Hepatocyte (in vitro differentiated cells): Measurements from ENCODE around the gene ZBTB1. TPM values are rescaled to one million over a fixed set of nuclear protein-coding genes. Genes with fewer than 3 reads are reported as not detected.

Experiments
- DNase-seq: peaks from one replicate; pipeline ENCODE4 v3.0.0-alpha.2; 2016; ENCODE audit warnings: low spot score
- H2AFZ ChIP-seq: fragments of 200-600 bp; sonication (generic); 2 replicates; pipeline ENCODE4 v1.6.0; 2016; ENCODE audit warnings: antibody characterized with exemption, mild to moderate bottlenecking
- H3K27ac ChIP-seq: fragments of 200-600 bp; sonication (generic); 2 replicates; pipeline ENCODE4 v1.5.1; 2016; ENCODE audit warnings: mild to moderate bottlenecking
- H3K27me3 ChIP-seq: fragments of 200-600 bp; sonication (generic); 2 replicates; pipeline ENCODE4 v1.6.1; 2016
- H3K36me3 ChIP-seq: fragments of 200-600 bp; sonication (generic); replicated peaks from 2 replicates; pipeline ENCODE4 v1.5.1; 2016; ENCODE audit warnings: low read depth; ENCODE audit not compliant: insufficient read depth
- H3K4me1 ChIP-seq: fragments of 200-600 bp; sonication (generic); 2 replicates; pipeline ENCODE4 v1.5.1; 2016; ENCODE audit warnings: mild to moderate bottlenecking, moderate library complexity; ENCODE audit not compliant: insufficient read depth
- H3K4me2 ChIP-seq: fragments of 200-600 bp; sonication (generic); 2 replicates; pipeline ENCODE4 v1.6.0; 2016
- H3K4me3 ChIP-seq: fragments of 200-600 bp; sonication (generic); 2 replicates; pipeline ENCODE4 v1.5.1; 2016; ENCODE audit warnings: mild to moderate bottlenecking
- H3K79me2 ChIP-seq: fragments of 200-600 bp; sonication (generic); 2 replicates; pipeline ENCODE4 v1.6.0; 2017; ENCODE audit warnings: mild to moderate bottlenecking
- H3K9me2 ChIP-seq: fragments of 200-600 bp; sonication (generic); replicated peaks from 2 replicates; pipeline ENCODE4 v1.6.0; 2017; ENCODE audit warnings: mild to moderate bottlenecking; ENCODE audit not compliant: insufficient read depth
- H3K9me3 ChIP-seq: fragments of 200-600 bp; sonication (generic); 2 replicates; pipeline ENCODE4 v1.5.1; 2016; ENCODE audit warnings: low read depth, mild to moderate bottlenecking
- H4K20me1 ChIP-seq: fragments of 200-600 bp; sonication (generic); 2 replicates; pipeline ENCODE4 v1.6.0; 2016; ENCODE audit warnings: mild to moderate bottlenecking; ENCODE audit not compliant: insufficient read depth, poor library complexity, severe bottlenecking
- EZH2 ChIP-seq: fragments of 200-600 bp; sonication (generic); IDR thresholded peaks from 2 replicates; pipeline ENCODE4 v1.6.1; 2016; ENCODE audit warnings: antibody characterized with exemption, mild to moderate bottlenecking, borderline replicate concordance
- EZH2phosphoT487 ChIP-seq: fragments of 200-600 bp; sonication (generic); IDR thresholded peaks from one replicate; pipeline ENCODE4 v1.6.1; 2018; ENCODE audit warnings: antibody characterized with exemption, mild to moderate bottlenecking, low read depth, moderate library complexity; ENCODE audit not compliant: unreplicated experiment, severe bottlenecking
- WGBS: methylation state at CpG from one replicate; pipeline ENCODE4 v1.1.6; 2016; ENCODE audit warnings: low lambda C conversion rate; ENCODE audit errors: missing lambda C conversion rate; 5-methylcytosine and 5-hydroxymethylcytosine counted together
- polyA plus RNA-seq: library from polyadenylated mRNA; unstranded; fragments of >200 nt; fragmentation: Nextera tagmentation; extraction: Ambion mirVana; gene quantifications from 2 replicates; pipeline ENCODE4 v1.2.1, GENCODE V29; 2016
- total RNA-seq: library from RNA; depleted of rRNA; stranded (reverse); fragments of >200 nt; gene quantifications from 2 replicates; pipeline ENCODE4 v1.2.3, GENCODE V29; 2014
- TF ChIP-seq, protein P1 (sequence below): fragments of 200-600 bp; sonication (generic); IDR thresholded peaks from 2 replicates; pipeline ENCODE4 v1.5.1; 2016; ENCODE audit warnings: antibody characterized with exemption, mild to moderate bottlenecking; ENCODE audit not compliant: poor library complexity

ZBTB1 gene
- total and polyA plus RNA-seq, 2 experiments from 2014 or later = 30.3 to 60.4 TPM

DNA sequence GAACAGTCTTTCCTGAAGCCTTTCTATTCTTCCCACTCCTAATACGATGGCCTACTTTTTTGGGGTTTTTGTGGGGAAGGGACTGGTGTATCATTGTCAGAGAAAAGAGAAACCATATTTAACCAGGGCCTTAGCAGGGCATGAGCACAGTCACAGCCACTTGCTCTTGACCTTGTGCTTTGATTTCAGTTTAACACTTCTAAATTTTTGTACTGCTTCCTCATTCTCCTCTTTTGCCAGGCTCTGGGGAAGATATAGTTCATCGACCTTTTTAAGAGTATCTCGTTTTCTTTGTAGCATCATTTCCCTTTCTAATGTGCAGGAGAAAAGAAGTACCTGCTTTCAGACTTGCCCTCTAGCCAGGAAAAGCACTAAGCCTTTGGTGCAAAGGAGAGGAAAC lies 2.2 kb downstream of the ZBTB1 start:
- H3K79me2 ChIP-seq = peaks cover 73% of the 10 kb centered on the region
- TF ChIP-seq EZH2phosphoT487 (no peak), EZH2 (no peak)
- TF ChIP-seq, protein P1, sequence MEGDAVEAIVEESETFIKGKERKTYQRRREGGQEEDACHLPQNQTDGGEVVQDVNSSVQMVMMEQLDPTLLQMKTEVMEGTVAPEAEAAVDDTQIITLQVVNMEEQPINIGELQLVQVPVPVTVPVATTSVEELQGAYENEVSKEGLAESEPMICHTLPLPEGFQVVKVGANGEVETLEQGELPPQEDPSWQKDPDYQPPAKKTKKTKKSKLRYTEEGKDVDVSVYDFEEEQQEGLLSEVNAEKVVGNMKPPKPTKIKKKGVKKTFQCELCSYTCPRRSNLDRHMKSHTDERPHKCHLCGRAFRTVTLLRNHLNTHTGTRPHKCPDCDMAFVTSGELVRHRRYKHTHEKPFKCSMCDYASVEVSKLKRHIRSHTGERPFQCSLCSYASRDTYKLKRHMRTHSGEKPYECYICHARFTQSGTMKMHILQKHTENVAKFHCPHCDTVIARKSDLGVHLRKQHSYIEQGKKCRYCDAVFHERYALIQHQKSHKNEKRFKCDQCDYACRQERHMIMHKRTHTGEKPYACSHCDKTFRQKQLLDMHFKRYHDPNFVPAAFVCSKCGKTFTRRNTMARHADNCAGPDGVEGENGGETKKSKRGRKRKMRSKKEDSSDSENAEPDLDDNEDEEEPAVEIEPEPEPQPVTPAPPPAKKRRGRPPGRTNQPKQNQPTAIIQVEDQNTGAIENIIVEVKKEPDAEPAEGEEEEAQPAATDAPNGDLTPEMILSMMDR = no peak
- no peaks in the 10 kb centered on the region for H3K36me3 ChIP-seq
- no peak overlapping the region for H2AFZ ChIP-seq
- no peaks in the 10 kb centered on the region for H3K9me2 ChIP-seq
- H3K9me3 ChIP-seq = no peaks in the 10 kb centered on the region
- H3K27ac ChIP-seq = peak overlapping the region; percentile 100
- WGBS = 65% methylated on average over 3 of the region's 3 CpGs
- DNase-seq = no peak
- no peaks in the 10 kb centered on the region for H3K27me3 ChIP-seq
- peaks cover 62% of the 10 kb centered on the region for H4K20me1 ChIP-seq
- peaks cover 37% of the 10 kb centered on the region for H3K4me1 ChIP-seq
- H3K4me2 ChIP-seq = peak overlapping the region; percentile 90
- H3K4me3 ChIP-seq = peak overlapping the region; percentile 13

DNA sequence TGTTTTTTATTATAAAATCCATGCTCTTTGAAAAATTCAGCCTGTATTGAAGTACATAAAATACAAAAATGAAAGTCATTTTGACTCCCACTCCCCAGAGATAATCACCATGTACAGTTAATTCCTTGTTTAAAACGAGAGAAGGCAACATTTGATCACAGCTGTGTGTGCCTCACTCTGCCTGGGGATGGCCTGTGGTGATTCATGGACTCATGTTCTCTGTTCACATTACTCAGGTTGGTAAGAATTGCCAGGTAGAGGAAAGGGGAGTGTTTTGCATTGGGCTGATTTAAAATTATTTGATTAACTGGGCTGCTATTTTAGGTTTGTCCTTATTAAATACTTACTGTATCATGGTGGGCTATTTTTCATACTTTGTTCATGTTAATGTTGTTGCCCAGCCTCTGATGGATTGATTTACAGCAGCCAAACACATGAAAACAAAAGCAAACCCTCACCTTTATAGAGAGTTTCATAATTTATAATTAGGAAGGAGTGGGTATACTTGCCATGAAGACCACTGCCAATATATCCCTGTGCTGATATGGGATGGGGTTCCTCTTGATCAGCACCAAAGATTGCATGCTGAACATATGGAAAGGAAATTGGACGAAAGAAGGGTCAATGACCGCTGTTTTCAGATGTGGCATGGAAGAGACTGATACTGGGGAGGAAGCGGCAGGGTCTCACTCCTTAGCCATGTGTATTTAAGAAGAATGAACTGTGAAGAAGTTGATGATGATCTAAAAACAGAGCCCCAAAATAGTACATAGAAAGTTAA lies 3.0 kb downstream of the ZBTB1 start:
- peak; percentile 39 for DNase-seq
- Histone ChIP-seq H3K4me1 (peaks cover 29% of the 10 kb centered on the region), H3K36me3 (no peaks in the 10 kb centered on the region), H3K9me3 (no peaks in the 10 kb centered on the region), H3K9me2 (no peaks in the 10 kb centered on the region), H3K4me2 (peak overlapping the region; percentile 90), H4K20me1 (peaks cover 70% of the 10 kb centered on the region), H3K79me2 (peaks cover 74% of the 10 kb centered on the region), H3K27me3 (no peaks in the 10 kb centered on the region), H3K4me3 (no peak overlapping the region), H3K27ac (peak overlapping the region; percentile 100), H2AFZ (no peak overlapping the region)
- WGBS = 73% methylated on average over 4 of the region's 4 CpGs
- TF ChIP-seq, protein P1 = no peak
- TF ChIP-seq EZH2 = no peak
- TF ChIP-seq EZH2phosphoT487 = no peak

DNA sequence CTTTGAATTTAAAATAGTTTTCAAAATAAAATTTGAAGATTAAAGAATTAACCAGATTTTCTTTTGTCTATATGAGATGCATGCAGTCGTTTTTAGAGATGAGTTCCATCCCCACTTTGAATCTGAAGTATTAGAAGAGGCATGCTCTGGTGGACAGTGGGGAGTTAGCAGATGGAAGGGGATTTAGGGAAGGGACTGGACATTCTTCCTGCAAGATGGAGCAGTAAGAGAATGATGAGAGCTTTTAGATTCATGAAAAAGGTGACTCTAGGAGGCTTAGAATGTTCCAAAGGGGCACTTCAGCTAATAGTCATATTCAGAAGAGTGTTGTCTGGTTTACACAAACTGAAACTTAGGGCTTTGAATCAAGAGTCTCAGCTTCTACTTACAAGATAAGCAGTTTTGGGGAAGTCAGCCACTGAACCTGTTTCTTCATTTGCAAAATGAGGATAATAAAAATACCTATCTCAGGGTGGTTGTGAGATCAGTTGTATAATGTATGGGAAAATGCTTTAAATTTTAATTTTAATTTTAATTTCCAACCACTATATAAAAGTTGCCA lies 3.7 kb downstream of the ZBTB1 start:
- peaks cover 27% of the 10 kb centered on the region for H3K4me1 ChIP-seq
- H3K27ac ChIP-seq = peak overlapping the region; percentile 100
- peaks cover 77% of the 10 kb centered on the region for H4K20me1 ChIP-seq
- peaks cover 80% of the 10 kb centered on the region for H3K79me2 ChIP-seq
- no peaks in the 10 kb centered on the region for H3K36me3 ChIP-seq
- peak overlapping the region; percentile 90 for H3K4me2 ChIP-seq
- DNase-seq = no peak
- no peaks in the 10 kb centered on the region for H3K9me3 ChIP-seq
- H3K4me3 ChIP-seq = no peak overlapping the region
- H2AFZ ChIP-seq = no peak overlapping the region
- H3K27me3 ChIP-seq = no peaks in the 10 kb centered on the region
- TF ChIP-seq EZH2 = no peak
- TF ChIP-seq EZH2phosphoT487 = no peak
- TF ChIP-seq, protein P1 = no peak
- H3K9me2 ChIP-seq = no peaks in the 10 kb centered on the region
- 59% methylated on average over 1 of the region's 1 CpG for WGBS
